Measurements from ENCODE around the gene APOM. TPM values are rescaled to one million over a fixed set of nuclear protein-coding genes. Genes with fewer than 3 reads are reported as not detected.

Gene APOM
- total RNA-seq, 2 donors from 2014 or later, result 2.6 to 2.7 TPM

- ATAC-seq, result no peak
- DNase-seq (ENCODE audit: low spot score in 2 of 2), result no peak
- Mint-ChIP-seq H3K9me3 (no peaks in the 10 kb centered on the region), H3K27ac (peak overlapping the region in 1 of 2 donors; percentile 93), H3K36me3 (peaks cover 56 to 60% of the 10 kb centered on the region in 2 donors)
Observed at GRCh38 chr6:31626952-31627351, 28.7 kb upstream of the APOM start.

GRCh38 chr6:31627690-31628287, 27.9 kb upstream of the APOM start:
- H3K27ac Mint-ChIP-seq, result peak overlapping the region in 1 of 2 donors; percentile 93
- H3K36me3 Mint-ChIP-seq, result peaks cover 48 to 51% of the 10 kb centered on the region in 2 donors
- DNase-seq (ENCODE audit: low spot score in 2 of 2), result no peak
- no peak for ATAC-seq
- H3K9me3 Mint-ChIP-seq, result no peaks in the 10 kb centered on the region

GRCh38 chr6:31629014-31629413, 26.7 kb upstream of the APOM start:
- DNase-seq (ENCODE audit: low spot score in 2 of 2) (no peak), ATAC-seq (no peak)
- Mint-ChIP-seq H3K36me3 (peaks cover 40 to 47% of the 10 kb centered on the region in 2 donors), H3K9me3 (no peaks in the 10 kb centered on the region), H3K27ac (no peak overlapping the region)

- ATAC-seq, result no peak
- peak overlapping the region in 1 of 2 donors; percentile 65 for H3K27ac Mint-ChIP-seq
Observed at GRCh38 chr6:31630177-31630934, 25.3 kb upstream of the APOM start.

DNA sequence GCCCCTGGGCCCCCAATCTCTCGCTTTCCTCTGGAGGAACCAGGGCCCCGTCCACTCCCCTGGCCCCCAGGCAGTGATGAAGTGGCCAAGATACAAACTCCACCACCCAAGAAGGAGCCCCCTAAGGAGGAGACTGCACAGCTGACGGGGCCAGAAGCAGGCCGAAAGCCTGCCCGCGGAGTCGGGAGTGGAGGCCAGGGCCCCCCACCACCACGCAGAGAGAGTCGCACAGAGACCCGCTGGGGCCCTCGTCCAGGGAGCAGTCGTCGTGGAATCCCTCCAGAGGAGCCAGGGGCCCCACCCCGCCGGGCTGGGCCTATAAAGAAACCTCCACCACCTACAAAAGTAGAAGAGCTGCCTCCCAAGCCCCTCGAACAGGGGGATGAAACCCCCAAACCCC, 24.5 kb upstream of the APOM start:
- Mint-ChIP-seq H3K36me3 (peaks cover 33 to 37% of the 10 kb centered on the region in 2 donors), H3K27ac (peak overlapping the region in 1 of 2 donors; percentile 65), H3K9me3 (no peaks in the 10 kb centered on the region)
- ATAC-seq, result no peak
- DNase-seq (ENCODE audit: low spot score in 2 of 2), result no peak

More at GRCh38 chr6:31630177-31630934, 25.3 kb upstream of the APOM start:
- no peaks in the 10 kb centered on the region for H3K9me3 Mint-ChIP-seq
- H3K36me3 Mint-ChIP-seq, result peaks cover 38 to 40% of the 10 kb centered on the region in 2 donors
- DNase-seq (ENCODE audit: low spot score in 2 of 2), result no peak

- no peaks in the 10 kb centered on the region for H3K9me3 Mint-ChIP-seq
- ATAC-seq, result peak in 1 of 2 donors; percentile 7
- H3K27ac Mint-ChIP-seq, result peak overlapping the region; percentile 68 to 80
- H3K36me3 Mint-ChIP-seq, result peaks cover 28 to 37% of the 10 kb centered on the region in 2 donors
- DNase-seq (ENCODE audit: low spot score in 2 of 2), result no peak
Observed at GRCh38 chr6:31631681-31632278, 23.9 kb upstream of the APOM start.

- H3K9me3 Mint-ChIP-seq, result no peaks in the 10 kb centered on the region
- peak overlapping the region; percentile 68 to 80 for H3K27ac Mint-ChIP-seq
- no peak for DNase-seq (ENCODE audit: low spot score in 2 of 2)
- no peak for ATAC-seq
- H3K36me3 Mint-ChIP-seq, result peaks cover 24 to 33% of the 10 kb centered on the region in 2 donors
Observed at GRCh38 chr6:31632279-31632946, 23.3 kb upstream of the APOM start.

- no peak for ATAC-seq
- no peak for DNase-seq (ENCODE audit: low spot score in 2 of 2)
- H3K27ac Mint-ChIP-seq, result no peak overlapping the region
- peaks cover 19 to 27% of the 10 kb centered on the region in 2 donors for H3K36me3 Mint-ChIP-seq
- H3K9me3 Mint-ChIP-seq, result no peaks in the 10 kb centered on the region
Observed at GRCh38 chr6:31633447-31633846, 22.2 kb upstream of the APOM start.

DNA sequence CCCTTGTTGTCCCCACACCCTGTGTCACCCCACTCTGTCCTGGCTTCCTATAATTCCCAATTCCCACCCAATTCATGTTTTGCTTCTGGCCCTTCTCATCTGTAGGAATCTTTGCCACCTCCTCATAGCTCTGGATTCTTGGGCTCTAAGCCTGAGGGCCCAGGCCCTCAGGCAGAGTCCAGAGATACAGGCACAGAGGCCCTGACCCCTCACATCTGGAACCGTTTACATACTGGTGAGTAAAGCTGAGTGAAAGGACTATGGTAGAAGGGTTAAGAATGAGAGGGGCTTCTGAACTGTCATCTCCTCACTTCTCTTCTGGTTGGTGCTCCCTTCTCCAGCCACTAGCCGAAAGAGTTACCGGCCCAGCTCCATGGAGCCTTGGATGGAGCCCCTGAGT, 21.6 kb upstream of the APOM start:
- DNase-seq (ENCODE audit: low spot score in 2 of 2) (no peak), ATAC-seq (no peak)
- H3K9me3 Mint-ChIP-seq, result no peaks in the 10 kb centered on the region
- peak overlapping the region in 1 of 2 donors; percentile 5 for H3K27ac Mint-ChIP-seq
- H3K36me3 Mint-ChIP-seq, result peaks cover 19 to 27% of the 10 kb centered on the region in 2 donors

DNA sequence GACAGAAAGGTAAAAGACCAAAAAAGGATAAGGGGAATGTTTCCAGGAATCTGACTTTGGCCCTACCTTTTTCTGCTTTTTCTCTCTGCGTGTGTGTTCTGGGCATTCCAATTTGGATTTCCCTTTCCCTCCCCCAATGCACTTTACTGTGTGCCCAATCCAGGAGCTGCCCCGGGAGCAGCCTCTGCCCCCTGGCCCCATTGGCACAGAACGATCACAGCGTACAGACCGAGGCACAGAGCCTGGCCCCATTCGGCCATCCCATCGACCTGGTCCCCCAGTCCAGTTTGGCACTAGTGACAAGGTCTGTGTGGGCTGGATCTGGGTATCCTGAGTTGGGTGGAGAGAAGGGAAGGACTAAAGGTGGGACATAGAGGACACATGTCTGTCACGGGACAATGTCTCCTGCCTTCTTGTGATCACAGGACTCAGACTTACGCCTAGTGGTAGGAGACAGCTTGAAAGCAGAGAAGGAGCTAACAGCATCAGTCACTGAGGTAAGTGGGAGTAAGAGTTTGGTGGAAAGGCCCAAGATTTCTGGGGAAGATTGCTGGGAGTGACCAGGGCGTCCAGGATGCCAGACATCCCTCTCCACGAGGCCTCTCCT, 20.6 kb upstream of the APOM start:
- H3K36me3 Mint-ChIP-seq, result peaks cover 22% of the 10 kb centered on the region in 2 donors
- no peaks in the 10 kb centered on the region for H3K9me3 Mint-ChIP-seq
- peak overlapping the region; percentile 24 to 63 for H3K27ac Mint-ChIP-seq
- ATAC-seq (peak in 1 of 2 donors; percentile 5), DNase-seq (ENCODE audit: low spot score in 2 of 2) (no peak)

DNA sequence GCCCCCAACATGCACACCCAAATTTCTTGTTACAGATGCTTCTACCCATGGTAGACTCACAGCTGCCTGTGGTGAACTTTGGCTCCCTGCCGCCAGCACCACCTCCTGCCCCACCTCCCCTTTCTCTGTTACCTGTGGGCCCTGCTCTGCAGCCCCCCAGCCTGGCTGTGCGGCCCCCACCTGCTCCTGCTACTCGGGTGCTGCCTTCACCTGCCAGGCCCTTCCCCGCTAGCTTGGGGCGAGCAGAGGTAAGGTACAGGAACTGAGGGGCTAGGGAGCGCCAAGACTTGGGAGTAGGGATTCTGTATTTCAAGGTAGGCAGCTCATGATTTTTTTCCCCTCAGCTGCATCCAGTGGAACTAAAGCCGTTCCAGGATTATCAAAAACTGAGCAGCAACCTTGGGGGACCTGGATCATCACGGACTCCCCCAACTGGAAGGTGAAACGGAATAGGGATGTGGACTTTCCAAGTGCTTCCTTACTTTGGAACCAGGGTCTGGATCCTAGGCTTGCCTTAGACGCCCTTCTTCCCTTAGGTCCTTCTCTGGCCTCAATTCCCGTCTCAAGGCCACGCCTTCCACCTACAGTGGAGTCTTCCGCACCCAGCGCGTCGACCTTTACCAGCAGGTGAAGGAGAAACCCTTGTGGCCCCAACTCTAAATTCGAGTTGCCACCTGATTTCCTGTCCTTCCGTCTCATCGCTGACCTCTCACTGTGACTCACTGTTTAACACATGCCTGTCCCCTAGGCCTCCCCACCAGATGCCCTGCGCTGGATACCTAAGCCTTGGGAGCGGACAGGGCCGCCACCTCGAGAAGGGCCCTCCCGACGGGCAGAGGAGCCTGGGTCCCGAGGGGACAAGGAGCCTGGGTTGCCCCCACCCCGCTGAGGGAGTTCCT, 18.7 kb upstream of the APOM start:
- DNase-seq (ENCODE audit: low spot score in 2 of 2) (no peak), ATAC-seq (peak in 1 of 2 donors; percentile 3)
- Mint-ChIP-seq H3K36me3 (peaks cover 10 to 17% of the 10 kb centered on the region in 2 donors), H3K27ac (peak overlapping the region; percentile 13 to 70), H3K9me3 (no peaks in the 10 kb centered on the region)

DNA sequence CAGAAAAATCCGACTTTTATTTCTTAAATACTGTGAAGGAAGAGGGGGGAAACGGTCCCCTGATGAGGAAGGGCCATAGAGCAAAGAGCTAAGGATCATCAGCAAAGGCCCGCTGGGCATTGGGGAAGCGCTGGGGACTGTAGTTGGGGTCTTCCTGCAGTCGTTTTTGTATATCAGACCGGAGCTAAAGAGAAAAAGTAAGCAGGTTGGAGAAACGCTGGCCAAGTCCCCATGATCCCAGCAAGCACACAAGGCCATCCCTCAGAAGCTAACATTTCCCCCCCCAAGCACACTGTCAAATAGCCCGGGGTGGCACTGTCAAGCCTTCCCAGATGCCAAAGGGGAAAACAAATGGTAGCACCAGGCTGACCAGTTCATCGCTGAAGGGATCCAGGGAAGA, 16.7 kb upstream of the APOM start:
- peak overlapping the region; percentile 36 to 85 for H3K27ac Mint-ChIP-seq
- H3K36me3 Mint-ChIP-seq, result peaks cover 8 to 17% of the 10 kb centered on the region in 2 donors
- H3K9me3 Mint-ChIP-seq, result no peaks in the 10 kb centered on the region
- DNase-seq (ENCODE audit: low spot score in 2 of 2) (no peak), ATAC-seq (peak in 1 of 2 donors; percentile 3)

DNA sequence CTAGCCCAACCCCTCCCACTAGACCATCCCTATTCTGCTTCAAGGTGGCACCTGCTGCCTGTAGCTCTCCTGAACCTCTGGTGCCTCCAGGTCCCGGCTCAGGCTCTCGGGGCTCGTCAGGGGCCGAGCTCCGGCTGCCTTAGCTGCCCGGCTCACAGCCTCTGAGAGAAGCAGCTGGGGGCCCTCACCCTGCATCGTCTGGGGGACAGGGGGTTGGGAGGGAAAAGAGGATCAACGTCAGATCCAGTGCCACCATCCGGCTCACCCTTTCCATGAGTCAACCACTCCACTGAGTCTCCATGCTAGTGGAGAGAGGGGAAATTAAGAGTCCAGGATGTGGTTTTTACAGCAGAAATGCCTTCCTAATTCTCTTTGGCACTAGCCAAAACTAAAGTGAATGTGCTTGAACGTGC, 16.2 kb upstream of the APOM start:
- H3K36me3 Mint-ChIP-seq, result peaks cover 5 to 17% of the 10 kb centered on the region in 2 donors
- DNase-seq (ENCODE audit: low spot score in 2 of 2) (no peak), ATAC-seq (peak; percentile 14 to 69)
- H3K27ac Mint-ChIP-seq, result peak overlapping the region in 1 of 2 donors; percentile 85
- no peaks in the 10 kb centered on the region for H3K9me3 Mint-ChIP-seq

- ATAC-seq (no peak), DNase-seq (ENCODE audit: low spot score in 2 of 2) (no peak)
- Mint-ChIP-seq H3K9me3 (no peaks in the 10 kb centered on the region), H3K36me3 (peaks cover 5 to 16% of the 10 kb centered on the region in 2 donors), H3K27ac (peak overlapping the region; percentile 77 to 85)
Observed at GRCh38 chr6:31640612-31641011, 15.1 kb upstream of the APOM start.

DNA sequence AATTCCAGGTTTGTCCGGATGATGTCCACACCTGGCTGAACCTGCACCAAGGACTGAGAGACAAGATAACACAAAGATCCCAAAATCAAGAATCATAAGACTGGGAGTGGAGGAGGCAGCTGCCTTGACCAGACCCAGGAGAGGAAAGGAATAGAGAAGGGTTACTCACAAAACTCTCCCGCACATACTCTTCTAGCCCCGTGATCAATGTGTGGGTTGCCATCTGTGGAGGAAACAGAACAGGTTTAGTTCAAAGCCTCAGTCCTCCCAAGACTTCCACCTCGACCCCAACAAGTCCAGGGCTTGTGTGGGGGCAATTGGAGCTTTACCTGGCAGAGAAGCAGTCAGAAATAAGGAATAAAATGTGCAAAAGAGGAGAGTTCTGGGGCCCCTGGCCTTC, 14.3 kb upstream of the APOM start:
- no peaks in the 10 kb centered on the region for H3K9me3 Mint-ChIP-seq
- peak overlapping the region; percentile 85 to 86 for H3K27ac Mint-ChIP-seq
- ATAC-seq, result no peak
- H3K36me3 Mint-ChIP-seq, result peaks cover 5 to 12% of the 10 kb centered on the region in 2 donors
- no peak for DNase-seq (ENCODE audit: low spot score in 2 of 2)
